DND-41 (cell line): ENCODE results near the gene FHOD1.

Experiments
- ATAC-seq: fragments of 200-7000 bp; cut with Tn5 transposase; 3 replicates; pipeline ENCODE4 v1.9.1; 2021; ENCODE audit warnings: low read depth; ENCODE audit not compliant: insufficient read depth
- DNase-seq: peaks from one replicate; pipeline ENCODE4 v3.0.0-alpha.2; 2020
- H2AFZ ChIP-seq: 2 replicates; pipeline ENCODE4 v1.6.0; 2012; ENCODE audit warnings: low read depth, low read length
- H3K27ac ChIP-seq: 2 replicates; pipeline ENCODE4 v1.5.1; 2012; ENCODE audit warnings: low read length, inconsistent platforms
- H3K27me3 ChIP-seq: fragments of 200-600 bp; sonication (generic); 2 replicates; pipeline ENCODE4 v1.6.0; 2012; ENCODE audit warnings: low read length, mild to moderate bottlenecking, inconsistent platforms; ENCODE audit not compliant: insufficient read depth, poor library complexity
- H3K36me3 ChIP-seq: 2 replicates; pipeline ENCODE4 v1.5.1; 2012; ENCODE audit warnings: low read length, inconsistent platforms; ENCODE audit not compliant: insufficient read depth
- H3K4me1 ChIP-seq: 2 replicates; pipeline ENCODE4 v1.5.1; 2012; ENCODE audit warnings: mild to moderate bottlenecking, low read length; ENCODE audit not compliant: insufficient read depth
- H3K4me2 ChIP-seq: 2 replicates; pipeline ENCODE4 v1.6.0; 2012; ENCODE audit warnings: mild to moderate bottlenecking, moderate library complexity, low read length, inconsistent platforms; ENCODE audit not compliant: insufficient read depth
- H3K4me3 ChIP-seq, 2 experiments: fragments of 200-600 bp in 1 of 2; shearing (Covaris generic) in 1 of 2; 2 replicates each; pipeline ENCODE4 v1.5.1; 2012 to 2016; ENCODE audit warnings: inconsistent platforms in 2 of 2, low read length in 2 of 2, mild to moderate bottlenecking in 2 of 2, low read depth in 1 of 2, moderate library complexity in 1 of 2
- H3K79me2 ChIP-seq: 2 replicates; pipeline ENCODE4 v1.6.0; 2012; ENCODE audit warnings: low read length, inconsistent platforms; ENCODE audit not compliant: insufficient read depth
- H3K9ac ChIP-seq: 2 replicates; pipeline ENCODE4 v1.6.0; 2012; ENCODE audit warnings: low read depth, mild to moderate bottlenecking, inconsistent platforms, low read length, moderate library complexity
- H3K9me3 ChIP-seq: 2 replicates; pipeline ENCODE4 v1.5.1; 2012; ENCODE audit warnings: low read length, moderate library complexity, mild to moderate bottlenecking, inconsistent platforms; ENCODE audit not compliant: insufficient read depth, severe bottlenecking
- H4K20me1 ChIP-seq: 2 replicates; pipeline ENCODE4 v1.6.0; 2012; ENCODE audit warnings: low read length; ENCODE audit not compliant: insufficient read depth
- EZH2 ChIP-seq: IDR thresholded peaks from 3 replicates; pipeline ENCODE4 v1.6.1; 2012; ENCODE audit warnings: borderline replicate concordance, low read depth, mild to moderate bottlenecking, moderate library complexity, low read length, inconsistent platforms; ENCODE audit not compliant: severe bottlenecking
- TF ChIP-seq, protein P1 (sequence below): IDR thresholded peaks from 2 replicates; pipeline ENCODE4 v1.5.1; 2012; ENCODE audit warnings: borderline replicate concordance, low read length, moderate library complexity, mild to moderate bottlenecking; ENCODE audit not compliant: poor library complexity, severe bottlenecking; ENCODE audit errors: extremely low read depth

The FHOD1 gene

DNA sequence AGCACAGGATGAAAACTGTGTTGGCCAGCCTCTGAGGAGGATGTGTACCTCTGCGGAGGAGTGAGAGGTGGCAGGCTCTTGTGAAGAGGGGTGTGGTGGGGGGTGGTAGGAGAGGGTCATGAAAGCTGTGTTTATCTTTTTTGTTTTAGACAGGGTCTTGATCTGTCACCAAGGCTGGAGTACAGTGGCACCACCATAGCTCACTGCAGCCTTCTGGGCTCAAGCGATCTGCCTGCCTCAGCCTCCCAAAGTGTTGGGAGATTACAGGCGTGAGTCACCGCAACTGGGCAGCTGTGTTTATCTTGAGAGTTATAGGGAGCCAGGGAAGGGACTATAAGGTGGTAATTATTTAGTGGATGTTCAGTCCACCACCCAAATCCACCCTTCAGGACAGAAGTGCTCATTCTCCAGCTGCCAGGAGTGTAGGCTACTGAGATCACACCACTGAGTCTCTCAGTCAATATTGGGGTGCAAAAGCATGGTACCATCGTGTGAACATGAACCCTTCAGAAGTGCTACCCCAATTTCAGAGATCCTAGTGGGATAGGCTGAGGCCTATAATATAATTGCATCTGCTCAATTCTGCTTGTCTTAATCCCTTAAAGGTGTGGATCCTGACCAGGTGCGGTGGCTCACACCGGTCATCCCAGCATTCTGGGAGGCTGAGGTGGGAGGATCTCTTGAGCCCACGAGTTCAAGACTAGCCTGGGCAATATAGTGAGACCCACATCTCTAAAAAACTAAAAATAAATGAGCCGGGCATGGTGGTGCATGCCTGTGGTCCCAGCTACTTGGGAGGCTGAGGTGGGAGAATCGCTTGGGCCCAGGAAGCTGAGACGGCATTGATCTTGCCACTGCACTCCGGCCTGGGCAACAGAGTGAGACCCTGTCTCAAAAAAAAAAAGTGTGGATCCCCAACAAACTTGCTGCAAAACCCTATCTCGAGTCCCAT is 56.6 kb downstream of the FHOD1 start:
- H3K9me3 ChIP-seq, result no peaks in the 10 kb centered on the region
- H3K27me3 ChIP-seq, result no peaks in the 10 kb centered on the region
- ATAC-seq (no peak), DNase-seq (no peak)
- TF ChIP-seq, protein P1, sequence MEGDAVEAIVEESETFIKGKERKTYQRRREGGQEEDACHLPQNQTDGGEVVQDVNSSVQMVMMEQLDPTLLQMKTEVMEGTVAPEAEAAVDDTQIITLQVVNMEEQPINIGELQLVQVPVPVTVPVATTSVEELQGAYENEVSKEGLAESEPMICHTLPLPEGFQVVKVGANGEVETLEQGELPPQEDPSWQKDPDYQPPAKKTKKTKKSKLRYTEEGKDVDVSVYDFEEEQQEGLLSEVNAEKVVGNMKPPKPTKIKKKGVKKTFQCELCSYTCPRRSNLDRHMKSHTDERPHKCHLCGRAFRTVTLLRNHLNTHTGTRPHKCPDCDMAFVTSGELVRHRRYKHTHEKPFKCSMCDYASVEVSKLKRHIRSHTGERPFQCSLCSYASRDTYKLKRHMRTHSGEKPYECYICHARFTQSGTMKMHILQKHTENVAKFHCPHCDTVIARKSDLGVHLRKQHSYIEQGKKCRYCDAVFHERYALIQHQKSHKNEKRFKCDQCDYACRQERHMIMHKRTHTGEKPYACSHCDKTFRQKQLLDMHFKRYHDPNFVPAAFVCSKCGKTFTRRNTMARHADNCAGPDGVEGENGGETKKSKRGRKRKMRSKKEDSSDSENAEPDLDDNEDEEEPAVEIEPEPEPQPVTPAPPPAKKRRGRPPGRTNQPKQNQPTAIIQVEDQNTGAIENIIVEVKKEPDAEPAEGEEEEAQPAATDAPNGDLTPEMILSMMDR, result no peak
- no peak for TF ChIP-seq EZH2
- peaks cover 41% of the 10 kb centered on the region for H3K79me2 ChIP-seq
- H3K36me3 ChIP-seq, result peaks cover 34% of the 10 kb centered on the region
- peaks cover 25% of the 10 kb centered on the region for H4K20me1 ChIP-seq
- peak overlapping the region; percentile 80 for H2AFZ ChIP-seq
- peaks cover 40% of the 10 kb centered on the region for H3K4me1 ChIP-seq
- peak overlapping the region; percentile 85 for H3K9ac ChIP-seq
- peak overlapping the region; percentile 96 for H3K4me2 ChIP-seq
- peak overlapping the region in 1 of 2 experiments; percentile 94; a peak in 1 of 4 replicates for H3K4me3 ChIP-seq
- H3K27ac ChIP-seq, result no peak overlapping the region

DNA sequence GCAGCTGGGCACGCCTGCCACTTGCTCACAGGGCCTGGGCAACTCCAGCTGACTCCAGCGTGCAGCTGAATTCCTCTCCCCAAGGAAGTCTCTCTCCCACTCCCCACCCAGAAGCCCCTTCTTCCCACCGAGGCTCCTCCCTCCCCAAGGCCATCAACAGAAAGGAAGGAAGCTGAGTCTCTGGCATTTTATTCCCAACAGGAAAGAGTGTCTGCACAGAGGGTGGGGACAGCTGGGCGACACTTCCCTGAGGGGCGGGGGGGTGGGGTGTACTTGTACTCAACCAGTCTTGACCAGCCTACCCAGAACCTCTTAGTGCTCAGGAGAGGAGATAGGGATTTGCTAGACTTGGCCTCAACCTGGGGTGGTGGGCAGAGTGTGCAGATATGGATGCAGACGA is 57.2 kb downstream of the FHOD1 start, which contains the start of gene EXOC3L1:
Gene EXOC3L1 (minus strand): TSS at position 96 of the 400 bp plus-strand sequence. CDS start 460 bp downstream, outside the sequence.
- TF ChIP-seq EZH2, result no peak
- TF ChIP-seq, protein P1, result no peak
- ATAC-seq, result no peak
- H3K9ac ChIP-seq, result no peak within 1 kb of the TSS

DNA sequence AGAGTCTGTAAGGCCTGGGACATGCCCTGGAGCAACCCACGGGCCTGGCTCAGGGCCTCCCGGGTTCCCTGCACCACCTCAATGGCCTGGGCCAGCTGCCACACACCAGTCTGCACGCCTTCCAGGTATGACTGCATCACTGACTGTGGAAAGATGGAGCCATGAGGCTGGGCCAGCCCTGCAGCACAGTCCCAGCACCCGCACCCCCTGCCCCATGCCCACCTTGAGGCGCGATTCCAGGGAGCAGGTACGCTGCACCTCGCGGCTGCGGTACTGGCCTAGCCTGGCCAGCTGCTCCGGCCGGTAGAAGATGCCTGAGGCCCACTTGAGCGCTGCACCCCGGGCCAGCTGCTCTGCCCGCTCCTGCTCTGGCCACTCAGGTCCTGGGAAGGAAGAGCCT is 58.5 kb downstream of the FHOD1 start:
- no peak overlapping the region for H2AFZ ChIP-seq
- ATAC-seq (no peak), DNase-seq (no peak)
- H3K9me3 ChIP-seq, result no peaks in the 10 kb centered on the region
- peaks cover 15% of the 10 kb centered on the region for H4K20me1 ChIP-seq
- no peak overlapping the region for H3K9ac ChIP-seq
- H3K27ac ChIP-seq, result no peak overlapping the region
- H3K27me3 ChIP-seq, result no peaks in the 10 kb centered on the region
- H3K36me3 ChIP-seq, result peaks cover 15% of the 10 kb centered on the region
- no peak overlapping the region for H3K4me3 ChIP-seq
- H3K79me2 ChIP-seq, result peaks cover 27% of the 10 kb centered on the region
- no peak overlapping the region for H3K4me2 ChIP-seq
- H3K4me1 ChIP-seq, result peaks cover 48% of the 10 kb centered on the region
- TF ChIP-seq, protein P1, result no peak

More for the DNA sequence above, 57.2 kb downstream of the FHOD1 start, which contains the start of gene EXOC3L1:
- peak within 1 kb of the TSS; percentile 96; the same call in 1 of the 2 replicates for H3K4me2 ChIP-seq
- no peak for DNase-seq
- H3K4me1 ChIP-seq, result peaks cover 47% of the 10 kb centered on the region
- peaks cover 37% of the 10 kb centered on the region for H3K79me2 ChIP-seq
- no peak within 1 kb of the TSS for H3K27ac ChIP-seq
- no peak within 1 kb of the TSS for H3K4me3 ChIP-seq
- H3K36me3 ChIP-seq, result peaks cover 27% of the 10 kb centered on the region
- no peaks in the 10 kb centered on the region for H3K9me3 ChIP-seq
- no peaks in the 10 kb centered on the region for H3K27me3 ChIP-seq
- no peak within 1 kb of the TSS for H2AFZ ChIP-seq
- H4K20me1 ChIP-seq, result peaks cover 25% of the 10 kb centered on the region
